ENCODE results near the gene LDB2.

Gene LDB2

DNA sequence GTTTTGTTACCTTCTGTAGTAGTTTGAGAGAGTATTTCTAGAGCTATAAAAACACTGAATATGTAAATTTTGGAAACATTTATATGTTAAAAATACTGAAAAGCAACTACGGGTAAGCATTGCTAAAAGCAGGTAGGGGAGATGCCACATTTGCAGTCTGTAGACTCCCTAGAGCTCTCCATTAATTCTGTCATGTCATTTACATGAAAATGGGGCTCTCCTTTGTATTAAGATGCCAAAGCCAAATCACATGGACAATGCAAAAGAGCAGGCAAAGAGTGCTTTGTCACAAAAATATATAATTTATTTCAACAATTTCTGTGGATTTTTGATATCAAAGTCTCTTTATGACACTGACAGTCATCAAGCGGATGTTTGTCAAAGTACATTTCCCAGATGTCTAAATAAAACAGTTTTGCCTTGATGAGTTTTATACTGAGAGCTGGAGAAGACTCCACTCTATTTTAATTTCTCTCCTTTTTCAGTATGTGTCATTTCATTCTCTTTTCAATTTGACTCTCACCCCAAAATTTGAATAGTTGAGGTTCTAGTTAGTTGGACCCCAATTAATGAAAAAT, 51.8 kb downstream of the LDB2 start:
- H3K36me3 Mint-ChIP-seq (ENCODE audit: low read depth), result peaks cover 32% of the 10 kb centered on the region
- peaks cover 24% of the 10 kb centered on the region for H3K4me1 Mint-ChIP-seq
- H3K9me3 Mint-ChIP-seq, result peaks cover 17% of the 10 kb centered on the region
- H3K27me3 Mint-ChIP-seq (ENCODE audit: low read depth, poor library complexity), result no peaks in the 10 kb centered on the region
- H3K4me3 Mint-ChIP-seq, result no peak overlapping the region
- H3K27ac Mint-ChIP-seq, result no peak overlapping the region
- no peak for DNase-seq
- TF ChIP-seq, protein P1, sequence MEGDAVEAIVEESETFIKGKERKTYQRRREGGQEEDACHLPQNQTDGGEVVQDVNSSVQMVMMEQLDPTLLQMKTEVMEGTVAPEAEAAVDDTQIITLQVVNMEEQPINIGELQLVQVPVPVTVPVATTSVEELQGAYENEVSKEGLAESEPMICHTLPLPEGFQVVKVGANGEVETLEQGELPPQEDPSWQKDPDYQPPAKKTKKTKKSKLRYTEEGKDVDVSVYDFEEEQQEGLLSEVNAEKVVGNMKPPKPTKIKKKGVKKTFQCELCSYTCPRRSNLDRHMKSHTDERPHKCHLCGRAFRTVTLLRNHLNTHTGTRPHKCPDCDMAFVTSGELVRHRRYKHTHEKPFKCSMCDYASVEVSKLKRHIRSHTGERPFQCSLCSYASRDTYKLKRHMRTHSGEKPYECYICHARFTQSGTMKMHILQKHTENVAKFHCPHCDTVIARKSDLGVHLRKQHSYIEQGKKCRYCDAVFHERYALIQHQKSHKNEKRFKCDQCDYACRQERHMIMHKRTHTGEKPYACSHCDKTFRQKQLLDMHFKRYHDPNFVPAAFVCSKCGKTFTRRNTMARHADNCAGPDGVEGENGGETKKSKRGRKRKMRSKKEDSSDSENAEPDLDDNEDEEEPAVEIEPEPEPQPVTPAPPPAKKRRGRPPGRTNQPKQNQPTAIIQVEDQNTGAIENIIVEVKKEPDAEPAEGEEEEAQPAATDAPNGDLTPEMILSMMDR (IDR thresholded peaks at IDR 0.05), result no peak

DNA sequence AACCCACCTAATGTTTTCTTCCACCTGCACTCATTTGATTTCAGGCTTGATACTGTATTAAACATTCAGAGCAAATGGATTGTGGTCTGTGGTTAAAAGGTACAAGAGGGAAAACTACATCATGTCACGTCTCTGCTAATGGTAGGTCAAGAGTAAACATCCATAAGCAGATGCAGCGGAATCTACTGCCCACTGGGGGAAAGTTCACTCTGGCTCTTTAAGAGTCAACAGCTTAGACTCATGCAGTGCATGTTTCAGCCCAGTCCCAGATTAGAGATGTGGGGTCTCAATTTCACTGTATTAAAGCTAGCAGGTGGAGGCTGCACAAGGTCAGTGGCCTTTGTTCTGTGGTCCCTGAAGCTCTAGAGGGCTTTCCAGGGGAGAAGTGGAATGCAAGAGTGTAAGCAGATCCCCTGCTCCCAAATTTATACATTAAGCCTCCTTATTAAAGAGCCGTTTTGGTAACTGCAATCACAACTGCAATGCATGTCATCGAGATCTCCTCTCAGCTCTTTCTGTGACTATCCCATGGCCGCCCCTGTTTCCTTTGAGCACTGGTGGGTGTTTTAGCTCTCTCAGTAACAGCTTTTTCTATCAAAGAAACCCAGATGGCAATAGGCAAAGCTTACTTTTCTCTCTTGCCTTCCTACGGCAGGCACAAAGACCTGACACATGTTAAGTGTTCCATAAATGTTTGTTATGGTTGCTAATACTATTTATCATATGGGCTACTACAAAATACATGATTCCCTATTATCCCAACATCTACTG, 53.4 kb downstream of the LDB2 start:
- TF ChIP-seq, protein P1 (IDR thresholded peaks at IDR 0.05), result no peak
- Mint-ChIP-seq H3K4me3 (no peak overlapping the region), H3K4me1 (peaks cover 24% of the 10 kb centered on the region), H3K27ac (peak overlapping the region; percentile 8), H3K36me3 (ENCODE audit: low read depth) (peaks cover 16% of the 10 kb centered on the region), H3K27me3 (ENCODE audit: low read depth, poor library complexity) (no peaks in the 10 kb centered on the region), H3K9me3 (peaks cover 8% of the 10 kb centered on the region)
- DNase-seq, result no peak

DNA sequence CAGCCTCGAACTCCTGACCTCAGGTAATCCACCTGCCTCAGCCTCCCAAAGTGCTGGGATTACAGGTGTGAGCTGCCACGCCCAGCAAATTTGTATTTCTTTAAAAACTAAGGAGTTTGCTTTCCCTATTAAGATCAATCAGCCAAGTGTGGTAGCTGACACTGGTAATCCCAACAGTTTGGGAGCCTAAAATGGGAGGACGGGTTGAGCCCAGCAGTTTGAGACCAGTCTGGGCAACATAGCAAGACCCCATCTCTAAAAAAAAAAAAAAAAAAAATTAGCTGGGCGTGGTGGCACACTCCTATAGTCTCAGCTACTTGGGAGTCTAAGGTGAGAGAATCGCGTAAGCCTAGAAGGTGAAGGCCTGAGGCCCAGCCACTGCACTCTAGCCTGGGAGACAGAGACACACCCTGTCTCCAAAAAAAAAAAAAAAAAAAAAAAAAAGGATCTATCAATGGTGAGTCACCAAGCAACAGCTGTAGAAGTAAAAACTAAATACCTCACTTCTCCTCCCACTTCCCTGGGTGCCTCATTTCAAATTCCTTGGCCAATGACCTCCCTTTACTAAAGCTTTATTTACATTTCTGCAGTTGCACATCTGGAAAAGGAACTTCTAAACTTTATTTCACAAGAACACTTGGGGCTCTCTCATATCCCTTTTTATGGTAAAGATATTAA, 54.5 kb downstream of the LDB2 start:
- TF ChIP-seq, protein P1 (IDR thresholded peaks at IDR 0.05), result no peak
- DNase-seq, result no peak
- peak overlapping the region; percentile 8 for H3K27ac Mint-ChIP-seq
- H3K9me3 Mint-ChIP-seq, result peaks cover 6% of the 10 kb centered on the region
- H3K27me3 Mint-ChIP-seq (ENCODE audit: low read depth, poor library complexity), result no peaks in the 10 kb centered on the region
- no peak overlapping the region for H3K4me3 Mint-ChIP-seq
- H3K4me1 Mint-ChIP-seq, result peaks cover 24% of the 10 kb centered on the region
- peaks cover 7% of the 10 kb centered on the region for H3K36me3 Mint-ChIP-seq (ENCODE audit: low read depth)

DNA sequence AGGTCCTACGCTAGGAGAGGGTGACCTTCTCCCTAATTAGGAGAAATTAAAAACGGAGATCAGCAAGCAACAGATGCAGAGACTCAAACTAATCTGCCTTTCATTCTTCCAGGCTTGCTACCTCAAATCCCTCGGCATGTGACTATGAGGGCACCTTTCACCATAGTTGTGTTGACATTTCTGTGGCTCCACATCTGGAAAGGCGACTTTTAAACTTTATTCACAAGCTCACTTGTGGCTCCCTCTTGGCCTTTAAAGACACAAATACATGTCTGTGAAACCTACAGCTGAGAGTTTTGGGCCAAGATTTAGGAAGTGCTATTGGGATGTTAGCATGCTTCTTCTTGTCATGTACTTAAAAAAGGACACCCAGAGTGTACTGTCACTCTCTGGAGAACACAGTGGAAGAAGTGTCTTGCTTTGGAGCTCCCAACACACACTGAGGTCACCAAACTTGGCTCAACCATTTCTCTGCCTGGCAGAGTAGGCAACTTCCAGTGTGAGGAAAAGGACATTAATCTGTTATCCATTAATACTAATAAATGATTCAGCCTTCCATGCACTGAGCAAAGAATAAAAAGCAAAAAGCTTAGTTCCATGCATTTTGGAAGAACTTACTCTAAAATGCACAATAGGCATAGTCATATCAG, 60.1 kb downstream of the LDB2 start:
- DNase-seq, result no peak
- TF ChIP-seq, protein P1 (IDR thresholded peaks at IDR 0.05), result no peak
- H3K4me3 Mint-ChIP-seq, result no peak overlapping the region
- no peaks in the 10 kb centered on the region for H3K36me3 Mint-ChIP-seq (ENCODE audit: low read depth)
- H3K4me1 Mint-ChIP-seq, result peaks cover 8% of the 10 kb centered on the region
- no peaks in the 10 kb centered on the region for H3K9me3 Mint-ChIP-seq
- H3K27ac Mint-ChIP-seq, result no peak overlapping the region
- no peaks in the 10 kb centered on the region for H3K27me3 Mint-ChIP-seq (ENCODE audit: low read depth, poor library complexity)

DNA sequence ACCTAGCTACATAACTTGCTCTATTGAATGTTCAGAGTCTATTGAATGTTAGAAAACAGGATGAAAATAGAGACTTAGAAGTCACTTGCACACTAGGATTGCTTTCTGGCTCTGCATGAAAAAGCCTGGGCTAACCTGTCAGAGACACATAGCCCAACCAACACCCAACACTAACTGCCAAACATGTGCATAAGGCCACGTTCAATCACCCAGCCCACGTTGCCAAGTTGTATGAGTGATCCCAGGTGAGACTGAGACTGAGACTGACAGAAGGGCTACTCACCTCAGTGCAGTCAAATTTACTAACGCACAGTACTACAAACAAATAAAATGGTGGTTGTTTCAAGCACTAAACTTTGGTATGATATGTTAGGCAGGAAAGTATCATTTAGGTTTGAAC, 61.0 kb downstream of the LDB2 start:
- TF ChIP-seq, protein P1 (IDR thresholded peaks at IDR 0.05), result no peak
- peaks cover 8% of the 10 kb centered on the region for H3K4me1 Mint-ChIP-seq
- no peak for DNase-seq
- no peak overlapping the region for H3K4me3 Mint-ChIP-seq
- no peaks in the 10 kb centered on the region for H3K9me3 Mint-ChIP-seq
- peak overlapping the region; percentile 20 for H3K27ac Mint-ChIP-seq
- no peaks in the 10 kb centered on the region for H3K36me3 Mint-ChIP-seq (ENCODE audit: low read depth)
- H3K27me3 Mint-ChIP-seq (ENCODE audit: low read depth, poor library complexity), result no peaks in the 10 kb centered on the region

Measured in nephron progenitor cell (in vitro differentiated cells).